Upper lobe of left lung (tissue), 6 donors: ENCODE data around the gene MYL10. TPM values are rescaled to one million over a fixed set of nuclear protein-coding genes. Genes with fewer than 3 reads are reported as not detected.
A peak's percentile ranks its signal among the peaks of the same experiment; 100 is the strongest.

Experiments used
- ATAC-seq, 2 donors: fragments of 200-7000 bp; cut with Tn5 transposase; one replicate each; pipeline ENCODE4 v1.9.1; 2022; ENCODE audit warnings: mild to moderate bottlenecking in 2 of 2, moderate library complexity in 2 of 2; ENCODE audit not compliant: low FRiP score in 2 of 2
- DNase-seq, 2 donors: peaks; one replicate each; pipeline ENCODE4 v3.0.0-alpha.2; 2019 to 2020
- H3K27ac ChIP-seq, 4 donors: fragments of 200-600 bp; sonication (generic); one replicate each; pipeline ENCODE4 v1.5.1; 2016 to 2019
- H3K27me3 ChIP-seq, 4 donors: fragments of 200-600 bp; sonication (generic); one replicate each; pipeline ENCODE4 v1.5.1; 2017 to 2019
- H3K36me3 ChIP-seq, 4 donors: fragments of 200-600 bp; sonication (generic); one replicate each; pipeline ENCODE4 v1.5.1; 2016 to 2019
- H3K4me1 ChIP-seq, 4 donors: fragments of 200-600 bp; sonication (generic); one replicate each; pipeline ENCODE4 v1.5.1; 2018 to 2019
- H3K4me3 ChIP-seq, 4 donors: fragments of 200-600 bp; sonication (generic); one replicate each; pipeline ENCODE4 v1.5.1; 2017 to 2019; ENCODE audit warnings: mild to moderate bottlenecking in 2 of 4, moderate library complexity in 1 of 4
- H3K9me3 ChIP-seq, 4 donors: fragments of 200-600 bp; sonication (generic); one replicate each; pipeline ENCODE4 v1.5.1; 2018 to 2019
- CTCF ChIP-seq, 6 experiments: fragments of 450-650 bp in 4 of 6; fragments of 200-600 bp in 2 of 6; sonication (generic) in 2 of 6; IDR thresholded peaks; one replicate each; pipeline ENCODE4 v1.5.1; 2016 to 2019; ENCODE audit warnings: antibody characterized with exemption in 6 of 6
- EP300 ChIP-seq, 4 donors: sonication (generic); formaldehyde crosslinking; IDR thresholded peaks; one replicate each; pipeline ENCODE4 v1.5.1; 2017; ENCODE audit warnings: antibody characterized with exemption in 4 of 4, control low read depth in 2 of 4
- POLR2A ChIP-seq, 4 donors: fragments of 450-650 bp; IDR thresholded peaks; one replicate each; pipeline ENCODE4 v1.5.1; 2016 to 2017; ENCODE audit warnings: antibody characterized with exemption in 4 of 4, mild to moderate bottlenecking in 2 of 4
- POLR2AphosphoS5 ChIP-seq, 2 donors: sonication (generic); formaldehyde crosslinking; IDR thresholded peaks; one replicate each; pipeline ENCODE4 v1.5.1; 2017; ENCODE audit warnings: antibody characterized with exemption in 2 of 2
- WGBS, 2 donors: methylation state at CpG; one replicate each; pipeline ENCODE4 v1.1.5; 2017 to 2018; 5-methylcytosine and 5-hydroxymethylcytosine counted together
- total RNA-seq, 6 donors: library from RNA; depleted of rRNA in 4 of 6; stranded (reverse); fragments of >200 nt in 4 of 6; gene quantifications; one replicate each; pipeline versions ENCODE4 v1.1.0 to v1.2.1, GENCODE V29; 2016 to 2021
- donor health status: DM: no; HTN: no; CAD: no; lungs with moderate emphysema.
- donor health status: DM: no; HTN: yes; CAD: no; lungs with severe emphysema.

The MYL10 gene
- total RNA-seq, 6 donors from 2014 or later = not detected

GRCh38 chr7:101624246-101625001 is 4.7 kb downstream of the MYL10 start:
- ATAC-seq = no peak
- H3K9me3 ChIP-seq = no peaks in the 10 kb centered on the region
- 68 to 75% methylated on average over 9 to 23 of the region's 23 CpGs for WGBS, 2 donors
- peak in 1 of 2 donors; percentile 55 for DNase-seq
- no peaks in the 10 kb centered on the region for H3K36me3 ChIP-seq
- H3K27me3 ChIP-seq = no peaks in the 10 kb centered on the region
- TF ChIP-seq CTCF (IDR thresholded peaks at IDR 0.05) = no peak
- TF ChIP-seq POLR2A (IDR thresholded peaks at IDR 0.05) = no peak
- TF ChIP-seq EP300 (IDR thresholded peaks at IDR 0.05) = no peak
- TF ChIP-seq POLR2AphosphoS5 (IDR thresholded peaks at IDR 0.05) = no peak
- H3K4me1 ChIP-seq = no peaks in the 10 kb centered on the region
- H3K4me3 ChIP-seq = no peak overlapping the region
- H3K27ac ChIP-seq = no peak overlapping the region

GRCh38 chr7:101622609-101623173 is 6.4 kb downstream of the MYL10 start:
- Histone ChIP-seq H3K27ac (no peak overlapping the region), H3K4me1 (no peaks in the 10 kb centered on the region), H3K9me3 (no peaks in the 10 kb centered on the region), H3K36me3 (no peaks in the 10 kb centered on the region), H3K4me3 (no peak overlapping the region), H3K27me3 (no peaks in the 10 kb centered on the region)
- peak in 1 of 2 donors; percentile 55 for DNase-seq
- 87 to 100% methylated on average over 6 to 14 of the region's 15 CpGs for WGBS, 2 donors
- no peak for ATAC-seq
- TF ChIP-seq POLR2AphosphoS5 (IDR thresholded peaks at IDR 0.05) = no peak
- TF ChIP-seq EP300 (IDR thresholded peaks at IDR 0.05) = no peak
- no peak for TF ChIP-seq POLR2A (IDR thresholded peaks at IDR 0.05)
- no peak for TF ChIP-seq CTCF (IDR thresholded peaks at IDR 0.05)

GRCh38 chr7:101620991-101621390 is 8.1 kb downstream of the MYL10 start:
- no peak for DNase-seq
- Histone ChIP-seq H3K27me3 (no peaks in the 10 kb centered on the region), H3K27ac (no peak overlapping the region), H3K4me1 (no peaks in the 10 kb centered on the region), H3K9me3 (no peaks in the 10 kb centered on the region), H3K4me3 (no peak overlapping the region), H3K36me3 (no peaks in the 10 kb centered on the region)
- ATAC-seq = no peak
- TF ChIP-seq CTCF (IDR thresholded peaks at IDR 0.05) = no peak
- TF ChIP-seq EP300 (IDR thresholded peaks at IDR 0.05) = no peak
- no peak for TF ChIP-seq POLR2AphosphoS5 (IDR thresholded peaks at IDR 0.05)
- no peak for TF ChIP-seq POLR2A (IDR thresholded peaks at IDR 0.05)
- 90 to 92% methylated on average over 2 to 10 of the region's 10 CpGs for WGBS, 2 donors

GRCh38 chr7:101620395-101620794 is 8.7 kb downstream of the MYL10 start:
- Histone ChIP-seq H3K4me3 (no peak overlapping the region), H3K9me3 (no peaks in the 10 kb centered on the region), H3K4me1 (no peaks in the 10 kb centered on the region), H3K27ac (no peak overlapping the region), H3K27me3 (no peaks in the 10 kb centered on the region), H3K36me3 (no peaks in the 10 kb centered on the region)
- ATAC-seq = no peak
- WGBS, 2 donors = 91 to 95% methylated on average over 4 of the region's 4 CpGs
- no peak for DNase-seq
- TF ChIP-seq CTCF (IDR thresholded peaks at IDR 0.05) (no peak), POLR2AphosphoS5 (IDR thresholded peaks at IDR 0.05) (no peak), EP300 (IDR thresholded peaks at IDR 0.05) (no peak), POLR2A (IDR thresholded peaks at IDR 0.05) (no peak)
